Stimulated activated CD8-positive, alpha-beta memory T cell treated with anti-CD3 and anti-CD28 coated beads, Interleukin-2, amount 100 ng/mL, for 48 hours (primary cell): ENCODE results near the gene NIPAL4.
A peak's percentile ranks its signal among the peaks of the same experiment; 100 is the strongest.

Experiments
- DNase-seq, 2 donors: peaks; one replicate each; pipeline ENCODE4 v3.0.0-alpha.2; 2020; ENCODE audit warnings: low read depth in 2 of 2

NIPAL4 gene

DNA sequence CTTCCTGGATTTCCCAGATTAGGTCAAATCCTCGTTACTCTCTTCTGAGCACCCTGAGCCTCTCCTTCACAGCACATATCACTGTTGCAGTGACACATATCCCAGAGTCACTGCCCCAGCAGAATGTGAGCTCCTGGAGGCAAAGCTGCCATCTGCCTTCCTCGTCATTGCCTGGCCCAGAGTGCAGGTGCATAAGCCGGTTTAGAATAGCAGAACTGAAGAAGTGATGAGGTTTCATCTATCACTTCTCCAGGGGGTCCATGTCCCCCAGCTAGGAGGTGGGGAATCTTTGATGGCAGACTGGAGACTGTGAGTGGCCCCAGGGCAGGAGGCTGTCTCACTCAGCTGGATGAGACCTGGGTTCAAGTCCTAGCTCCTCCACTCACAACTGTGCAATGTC lies 25.8 kb downstream of the NIPAL4 start:
- no peak for DNase-seq

DNA sequence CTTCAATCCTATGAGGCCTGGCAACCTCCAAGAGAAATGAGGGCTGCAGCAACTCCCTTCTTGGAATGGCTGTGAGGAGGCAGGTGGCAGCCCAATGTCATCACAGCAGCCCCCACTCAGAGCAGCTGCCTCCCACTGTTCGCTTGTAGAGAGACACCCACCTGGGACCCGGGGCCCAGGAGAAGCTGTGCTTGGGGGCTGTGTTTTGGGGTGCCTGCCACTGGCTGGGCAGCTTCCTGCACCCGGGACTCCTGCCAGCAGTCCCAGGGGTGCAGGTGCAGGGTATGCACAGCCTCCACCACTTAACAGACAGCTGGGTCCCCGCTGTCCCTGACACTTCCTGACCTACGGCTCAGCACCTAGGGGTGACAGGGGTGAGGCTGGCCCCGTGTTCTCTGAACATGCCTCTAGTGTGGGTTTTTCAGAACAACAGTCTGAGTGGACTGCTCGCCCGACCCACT lies 26.2 kb downstream of the NIPAL4 start:
- DNase-seq = no peak

DNA sequence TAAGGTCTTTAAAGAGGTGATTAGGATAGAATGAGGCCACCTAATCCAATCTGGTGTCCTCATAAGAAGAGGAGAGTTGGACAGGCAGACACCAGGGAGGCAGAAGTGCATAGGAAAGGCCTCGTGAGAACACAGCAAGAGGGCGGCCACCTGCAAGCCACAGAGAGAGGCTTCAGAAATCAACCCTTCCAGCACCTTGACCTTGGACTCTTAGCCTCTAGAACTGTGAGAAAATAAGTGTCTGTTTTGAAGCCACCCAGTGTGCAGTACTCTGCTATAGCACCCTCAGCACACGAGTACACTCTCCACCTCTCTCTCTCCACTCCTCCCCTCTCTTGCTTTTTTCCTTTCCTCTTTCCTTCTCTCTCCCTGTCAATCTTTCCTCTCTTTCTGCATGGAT lies 26.8 kb downstream of the NIPAL4 start:
- DNase-seq = no peak

DNA sequence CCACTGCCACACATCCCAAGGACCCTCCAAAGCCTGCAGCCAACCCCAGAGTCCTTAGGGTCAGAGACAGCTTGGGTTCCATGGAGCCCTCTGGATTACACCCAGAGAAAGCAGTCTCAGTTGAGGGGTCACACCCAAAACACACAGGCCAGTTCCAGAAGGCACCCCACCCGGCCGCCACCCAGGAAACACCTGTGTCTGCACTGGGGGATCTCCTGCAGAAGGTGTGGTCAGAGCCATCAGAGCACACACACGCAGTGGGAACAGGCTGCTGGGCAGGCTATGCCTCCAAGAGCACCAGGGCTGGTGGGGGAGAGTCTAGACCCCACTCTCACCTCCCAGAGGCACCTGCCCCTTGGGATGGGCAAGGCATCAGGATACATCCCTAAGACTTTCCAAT lies 27.3 kb downstream of the NIPAL4 start:
- no peak for DNase-seq

DNA sequence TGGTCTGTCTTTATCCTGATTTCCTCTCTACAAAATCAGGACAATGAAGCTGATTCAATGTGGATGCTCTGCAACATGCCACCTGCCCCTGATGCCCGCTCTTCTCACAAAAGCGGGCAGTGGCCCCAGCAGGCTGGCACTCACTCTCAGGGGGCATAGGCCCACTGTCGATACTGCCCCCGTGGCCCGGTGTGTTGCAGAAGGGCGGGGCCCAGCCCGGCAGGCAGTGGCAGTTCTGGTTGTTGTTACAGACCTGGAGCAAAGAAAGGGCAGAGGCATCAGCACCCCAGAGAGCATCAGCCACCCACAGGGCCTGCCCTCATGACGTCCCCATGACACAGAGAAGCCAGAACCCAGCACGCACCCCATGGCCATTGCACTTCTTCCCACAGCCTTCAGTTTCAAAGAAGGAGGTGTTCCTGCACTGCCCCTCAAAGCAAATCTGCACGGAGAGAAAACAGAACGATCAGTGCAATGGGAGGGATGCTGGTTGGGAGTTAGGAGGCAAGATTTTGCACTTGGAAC lies 31.5 kb downstream of the NIPAL4 start:
- DNase-seq = no peak

DNA sequence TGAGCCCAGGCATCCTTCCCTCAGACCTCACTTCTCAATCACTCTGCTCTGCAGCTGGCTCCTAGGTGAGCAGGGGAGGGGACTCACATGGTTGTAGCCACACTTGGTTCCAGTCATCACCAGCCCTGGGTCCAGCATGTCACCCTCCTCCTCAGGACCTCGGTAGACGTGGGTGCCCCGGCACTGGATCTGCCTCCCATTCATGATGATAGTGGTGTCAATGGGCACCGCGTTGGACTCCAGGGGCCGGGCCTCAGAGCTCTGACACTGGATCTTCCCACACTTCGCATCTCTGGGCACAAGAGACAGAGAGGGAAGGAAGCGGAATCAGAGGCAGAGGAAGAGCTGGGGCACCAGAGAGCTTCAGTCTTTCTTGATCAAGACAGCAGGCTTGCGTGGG lies 32.9 kb downstream of the NIPAL4 start:
- DNase-seq = no peak

DNA sequence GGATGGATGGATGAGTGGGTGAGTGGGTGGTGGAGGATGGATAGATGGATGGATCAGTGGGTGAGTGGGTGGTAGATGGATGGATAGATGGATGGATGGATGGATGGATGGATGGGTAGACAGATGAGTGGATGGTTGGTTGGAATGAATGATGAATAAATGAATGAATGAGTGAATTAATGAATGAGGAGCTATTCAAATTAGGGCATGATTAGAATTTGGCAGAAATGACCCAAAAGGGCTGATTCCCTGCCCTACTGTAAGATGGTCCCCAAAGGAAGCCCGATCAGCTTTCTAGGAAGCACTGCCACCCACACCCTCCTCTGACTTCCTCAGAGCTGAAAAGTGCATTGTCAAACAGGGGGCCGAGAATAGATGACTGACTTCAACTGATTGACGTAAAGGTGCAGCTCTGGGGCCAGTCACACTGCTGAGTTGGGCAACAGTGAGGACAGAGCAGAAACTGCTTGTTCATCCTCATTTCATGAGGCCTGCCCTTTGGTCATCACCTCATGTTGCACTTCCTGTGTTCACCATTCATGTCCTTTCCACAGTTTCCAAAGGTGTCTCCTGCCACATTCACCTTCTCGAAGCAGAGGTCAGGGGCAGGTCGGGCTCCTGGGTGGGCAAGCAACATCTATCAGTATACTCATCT lies 34.3 kb downstream of the NIPAL4 start:
- no peak for DNase-seq

DNA sequence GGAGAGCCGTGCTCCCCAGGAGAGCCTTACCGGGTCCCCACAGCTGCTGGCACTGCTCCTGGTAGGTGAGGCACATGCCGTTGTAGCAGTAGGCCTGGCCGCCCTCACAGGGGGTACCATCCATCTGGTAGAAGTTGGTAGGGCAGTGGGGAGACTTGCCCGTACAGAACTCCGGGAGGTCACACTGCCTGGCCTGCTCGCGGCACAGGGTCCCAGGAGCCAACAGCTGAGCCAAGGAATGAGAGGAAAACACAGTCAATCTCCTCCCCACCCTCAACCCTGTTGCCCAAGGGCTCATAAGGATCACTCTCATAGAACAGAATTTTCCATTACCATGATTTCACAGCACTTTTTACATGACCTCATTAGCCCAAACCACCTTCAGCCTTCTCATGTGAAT lies 36.9 kb downstream of the NIPAL4 start:
- no peak for DNase-seq

DNA sequence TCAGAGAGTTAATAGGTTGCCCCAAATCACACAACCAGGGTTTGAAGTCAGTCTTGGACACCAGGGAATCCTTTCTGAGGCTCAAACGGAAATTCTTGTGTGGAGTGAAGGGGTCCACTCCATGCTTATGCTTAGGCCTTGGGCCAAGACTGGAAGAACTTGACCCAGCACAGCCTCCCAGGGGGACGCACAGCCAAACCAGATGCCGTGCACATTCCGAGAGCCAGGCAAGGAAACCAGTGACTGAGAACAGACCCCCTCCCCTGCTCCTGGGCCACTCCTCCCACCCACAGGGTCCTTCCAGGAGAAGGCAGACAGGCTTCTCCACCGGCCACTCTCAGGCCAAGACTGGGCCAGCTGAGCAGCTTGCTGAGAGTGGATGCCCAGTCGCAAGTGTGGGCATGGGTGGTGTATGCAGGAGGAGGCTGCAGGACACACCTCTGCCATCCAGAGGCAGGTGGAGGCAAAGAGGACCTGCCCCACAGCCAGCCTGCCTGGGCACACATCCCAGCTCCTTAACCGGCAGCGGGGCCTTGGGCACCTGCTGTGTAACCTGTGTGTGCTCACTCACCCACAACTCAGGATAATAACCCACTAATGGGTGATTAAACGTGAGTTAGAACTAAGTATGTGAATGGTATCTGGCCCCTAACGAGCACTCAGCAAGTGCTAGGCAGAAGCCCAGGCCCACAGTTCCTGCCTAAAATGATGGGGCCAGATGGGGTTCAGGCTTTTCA lies 38.0 kb downstream of the NIPAL4 start:
- DNase-seq = no peak

DNA sequence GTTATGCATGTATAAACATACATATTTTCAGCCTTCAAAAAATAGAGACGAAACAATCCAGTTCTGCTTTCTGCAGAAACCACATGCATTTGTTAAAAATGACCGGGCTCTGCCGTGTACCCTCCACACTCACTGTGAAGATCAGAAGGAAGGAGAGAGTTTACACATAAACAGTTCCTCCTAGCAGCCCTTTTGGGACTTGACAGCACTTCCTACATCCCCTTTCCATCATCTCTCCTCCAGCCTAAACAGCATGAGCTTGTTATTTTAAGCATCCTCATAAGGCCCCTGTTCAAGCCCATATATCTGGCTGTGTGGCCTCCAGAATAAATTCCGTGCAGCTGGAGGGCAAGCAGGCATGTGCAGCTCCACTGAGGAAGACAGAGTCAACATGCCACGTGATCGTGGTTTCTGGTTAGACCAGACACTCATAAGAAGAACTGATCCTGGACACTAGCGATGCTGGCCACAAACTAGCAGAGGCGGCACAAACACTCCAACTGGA lies 42.2 kb downstream of the NIPAL4 start:
- no peak for DNase-seq

DNA sequence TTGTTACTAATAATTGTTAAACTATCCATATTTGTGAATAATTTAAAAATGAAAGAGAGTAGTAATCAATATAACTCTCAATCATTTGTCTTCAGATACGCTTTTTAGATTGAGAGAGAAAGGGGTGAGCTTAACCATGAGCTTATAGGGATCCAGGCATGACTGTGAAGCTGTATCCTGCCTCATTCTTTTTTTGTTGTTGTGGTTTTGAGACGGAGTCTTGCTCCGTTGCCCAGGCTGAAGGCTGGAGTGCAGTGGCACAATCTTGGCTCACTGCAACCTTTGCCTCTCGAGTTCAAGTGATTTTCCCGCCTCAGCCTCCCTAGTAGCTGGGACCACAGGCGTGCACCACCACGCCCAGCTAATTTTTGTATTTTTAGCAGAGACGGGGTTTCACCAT lies 44.0 kb downstream of the NIPAL4 start:
- DNase-seq = no peak

DNA sequence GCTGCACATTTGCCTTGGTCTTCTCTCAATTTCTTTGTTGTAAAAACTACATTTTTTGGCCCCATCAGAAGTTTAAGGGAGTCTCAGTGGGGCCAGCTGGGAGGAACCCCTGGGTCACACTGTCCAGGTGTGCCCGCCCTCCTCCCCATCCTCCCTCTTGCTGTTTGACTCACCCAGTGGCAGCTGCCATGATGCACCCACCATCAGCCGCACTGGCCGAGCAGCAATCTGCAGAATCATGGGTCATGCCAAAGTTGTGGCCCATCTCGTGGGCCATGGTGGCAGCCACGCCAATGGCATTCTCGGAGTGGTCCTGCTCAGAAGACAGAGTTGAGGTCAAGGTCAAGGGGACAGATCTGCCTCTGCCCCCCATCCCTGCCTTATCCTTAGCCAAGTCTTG lies 45.5 kb downstream of the NIPAL4 start:
- DNase-seq = no peak

DNA sequence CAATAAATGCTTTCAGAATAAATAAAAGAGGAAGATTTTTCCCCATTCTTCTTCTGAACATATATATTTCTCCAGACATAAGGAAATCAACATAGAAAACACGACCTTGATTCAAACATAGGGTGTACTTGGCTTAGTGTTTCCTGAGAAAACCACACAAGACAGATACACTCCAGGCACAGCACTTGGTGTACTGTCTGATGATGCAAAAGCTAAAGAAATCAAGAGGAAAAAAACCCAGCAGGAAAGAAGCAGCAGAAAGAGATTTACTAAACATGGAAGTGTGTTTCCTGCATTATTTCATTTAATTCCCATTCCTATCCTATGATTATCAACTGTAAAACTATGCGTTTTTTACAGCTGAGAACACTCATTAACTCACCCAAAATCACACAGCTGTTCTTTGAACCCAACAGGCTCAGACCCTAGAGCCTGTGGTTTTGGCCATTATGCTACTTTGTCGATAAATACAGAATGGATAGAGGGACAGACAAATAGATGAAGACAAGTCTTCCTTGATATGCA lies 46.1 kb downstream of the NIPAL4 start:
- no peak for DNase-seq

DNA sequence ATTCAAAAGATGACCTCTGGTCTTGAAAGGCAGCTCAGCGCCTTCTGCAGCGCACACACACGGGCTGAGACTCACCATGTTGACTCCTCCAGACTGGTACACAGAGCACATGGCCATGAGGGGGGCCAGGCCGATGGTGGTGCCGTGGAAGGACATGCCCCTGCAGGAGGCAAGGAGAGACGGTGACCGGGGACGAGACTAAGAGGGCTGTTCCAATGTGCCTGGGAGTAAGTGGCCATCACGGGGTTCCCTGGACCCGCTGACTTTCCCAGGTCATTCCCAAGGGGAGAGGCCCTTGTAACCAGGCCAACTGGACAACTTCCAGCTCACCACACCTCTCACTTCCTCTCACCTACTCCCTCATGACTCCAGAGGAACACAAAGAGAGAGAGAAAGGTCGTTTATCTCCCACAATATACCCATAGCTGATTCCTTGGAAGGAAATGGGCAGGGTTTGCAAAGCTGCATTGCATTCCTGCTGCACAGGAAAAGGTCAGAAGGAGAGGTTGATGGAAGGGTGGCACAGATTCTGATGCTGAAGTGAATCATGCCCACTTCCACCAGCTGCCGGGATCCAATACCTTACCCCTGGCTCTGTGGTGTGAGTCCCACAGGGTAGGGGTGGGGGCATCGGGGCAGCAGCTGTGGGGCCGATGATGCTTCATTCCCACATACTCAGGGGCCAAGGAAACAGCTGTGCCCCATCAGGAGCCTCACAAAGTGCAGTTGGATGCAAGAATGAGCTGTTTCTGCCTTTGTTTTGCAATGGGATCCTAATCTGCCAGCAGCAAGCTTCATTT lies 47.2 kb downstream of the NIPAL4 start:
- DNase-seq = no peak

DNA sequence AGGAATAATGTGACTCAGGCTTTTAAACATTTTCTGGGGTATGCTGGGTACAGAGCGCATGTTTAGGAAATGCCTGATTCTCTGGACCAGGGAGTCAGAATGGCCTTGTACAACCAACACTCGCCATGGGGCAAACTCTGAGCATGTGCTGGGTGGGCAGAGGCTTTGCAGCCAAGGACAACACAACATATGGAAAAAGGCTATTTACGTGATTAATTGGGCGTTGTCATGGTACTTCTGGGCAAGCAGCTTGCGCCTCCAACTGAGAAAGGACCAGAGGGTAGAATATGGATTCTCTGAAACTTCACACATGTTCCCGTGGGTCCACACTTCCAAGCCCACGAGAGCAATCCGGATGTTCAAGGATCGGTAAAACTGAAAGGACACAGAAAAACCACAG lies 49.1 kb downstream of the NIPAL4 start:
- DNase-seq = no peak

DNA sequence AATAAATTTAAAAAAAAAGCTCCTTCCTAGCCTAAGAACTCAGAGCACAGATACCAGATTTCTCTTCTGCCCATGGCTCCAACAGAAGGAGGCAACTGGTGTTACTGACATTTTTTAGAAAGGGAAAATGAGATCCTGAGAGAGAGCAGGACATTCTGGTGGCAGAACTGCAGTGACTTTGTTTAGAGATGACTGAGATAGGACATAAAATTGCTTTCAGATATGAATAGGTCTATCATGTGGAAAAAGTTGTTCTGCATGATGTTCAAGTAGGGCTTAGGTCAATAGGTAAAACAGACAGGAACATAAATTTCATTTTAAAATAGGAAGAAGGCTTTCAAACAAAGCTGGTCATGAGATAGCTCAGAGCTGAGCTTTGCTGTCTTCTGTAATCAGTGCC lies 49.6 kb downstream of the NIPAL4 start:
- no peak for DNase-seq

DNA sequence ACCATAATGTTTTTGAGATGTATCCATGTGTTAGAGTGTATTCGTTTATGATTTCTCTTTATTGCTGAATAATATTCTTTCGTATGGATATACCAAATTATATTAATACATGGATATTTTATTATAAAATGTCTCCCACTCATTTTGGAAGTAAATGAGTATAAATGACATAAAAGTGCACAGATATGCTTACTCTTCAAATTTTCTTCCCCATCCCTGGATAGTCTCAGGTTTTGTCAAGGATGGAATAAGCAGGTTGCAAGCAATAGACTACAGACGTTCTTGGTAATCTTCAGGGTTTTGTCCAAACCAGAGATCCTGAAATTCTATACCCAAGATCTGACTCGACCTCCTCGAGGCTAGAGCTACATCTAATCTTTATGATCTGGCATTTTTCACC lies 50.7 kb downstream of the NIPAL4 start:
- DNase-seq = no peak

DNA sequence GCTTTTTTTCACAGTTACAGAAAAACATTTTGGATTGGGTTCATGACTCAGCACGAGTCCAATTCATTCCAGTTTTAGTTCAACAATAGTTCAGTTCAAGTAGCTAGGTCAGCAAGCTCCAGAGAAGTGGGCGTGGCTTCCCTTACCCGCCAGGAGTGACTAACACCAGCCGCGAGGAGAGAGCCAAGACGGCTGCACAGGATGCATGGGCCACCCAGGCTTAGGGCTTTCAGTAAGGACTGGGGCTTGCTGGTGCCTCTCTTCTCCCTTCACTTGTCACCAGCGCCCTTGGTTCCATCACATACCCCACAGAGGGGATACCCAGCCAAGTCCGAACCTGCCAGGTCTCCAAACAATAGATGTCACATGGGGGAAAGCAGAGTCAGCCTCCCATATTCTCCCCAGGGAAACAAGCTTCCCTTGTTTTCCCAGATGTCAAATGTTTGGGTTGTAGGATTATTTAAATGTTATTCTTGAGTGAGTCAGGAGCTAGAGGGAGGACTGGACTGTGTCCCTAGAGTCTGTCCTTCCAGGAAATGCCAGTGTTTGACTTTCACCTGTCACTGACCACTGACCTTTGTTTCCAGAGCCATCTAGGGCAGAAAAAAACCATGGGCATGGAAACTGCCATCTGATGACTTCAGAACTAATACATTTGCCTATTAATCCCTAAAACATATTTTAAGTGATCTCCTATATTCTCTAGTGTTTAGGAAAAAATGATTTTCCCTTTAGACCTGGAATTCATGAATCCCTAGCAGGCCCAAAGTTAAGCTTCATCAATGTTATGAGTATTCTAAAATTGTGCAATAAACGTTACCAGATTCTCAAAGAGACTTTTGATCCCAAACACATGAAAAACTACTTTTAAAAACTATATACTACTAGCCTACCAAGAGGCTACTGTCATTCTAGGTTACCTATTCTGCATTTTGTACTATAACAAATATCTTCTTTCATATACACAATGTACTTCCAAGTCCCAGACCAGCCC lies 51.9 kb downstream of the NIPAL4 start:
- peak in 1 of 2 donors; percentile 7 for DNase-seq

DNA sequence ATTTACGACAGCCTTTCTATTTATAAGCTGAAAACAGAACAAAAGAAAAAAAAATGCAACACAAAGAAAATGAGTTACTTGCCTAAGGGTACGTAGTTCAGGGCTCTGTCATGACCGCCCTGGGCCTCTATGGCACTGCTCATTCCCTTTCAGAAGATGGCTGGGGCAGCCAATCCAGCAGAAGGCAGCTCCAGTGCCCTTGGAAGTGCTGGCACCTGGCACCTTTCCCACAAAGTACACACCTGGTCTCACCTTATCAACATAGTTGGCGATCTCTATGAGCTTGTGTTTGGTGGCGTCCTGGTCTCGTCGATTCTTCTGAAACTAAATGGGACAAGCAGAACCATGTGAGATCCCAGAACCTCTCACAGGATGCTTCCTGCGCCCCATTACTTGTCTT lies 53.2 kb downstream of the NIPAL4 start:
- no peak for DNase-seq

DNA sequence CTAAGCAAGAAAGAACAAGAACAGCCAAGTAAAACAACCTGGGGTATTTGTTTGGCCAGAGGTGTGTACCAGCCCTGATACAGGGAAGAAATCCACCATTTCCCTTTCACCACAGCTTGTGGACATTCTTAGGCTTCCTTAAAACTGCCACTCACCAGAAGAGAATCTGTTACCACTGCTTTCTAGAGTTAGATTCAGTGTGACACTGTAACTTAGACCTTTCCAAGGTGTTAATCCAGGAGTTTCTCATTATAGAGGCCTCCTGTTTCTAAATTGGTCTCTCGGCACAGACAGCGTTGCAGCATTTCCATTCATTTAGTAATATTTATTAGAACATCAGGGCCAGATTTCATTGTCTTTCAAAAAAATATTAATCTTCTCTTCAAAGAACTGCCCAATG lies 55.0 kb downstream of the NIPAL4 start:
- DNase-seq = no peak

DNA sequence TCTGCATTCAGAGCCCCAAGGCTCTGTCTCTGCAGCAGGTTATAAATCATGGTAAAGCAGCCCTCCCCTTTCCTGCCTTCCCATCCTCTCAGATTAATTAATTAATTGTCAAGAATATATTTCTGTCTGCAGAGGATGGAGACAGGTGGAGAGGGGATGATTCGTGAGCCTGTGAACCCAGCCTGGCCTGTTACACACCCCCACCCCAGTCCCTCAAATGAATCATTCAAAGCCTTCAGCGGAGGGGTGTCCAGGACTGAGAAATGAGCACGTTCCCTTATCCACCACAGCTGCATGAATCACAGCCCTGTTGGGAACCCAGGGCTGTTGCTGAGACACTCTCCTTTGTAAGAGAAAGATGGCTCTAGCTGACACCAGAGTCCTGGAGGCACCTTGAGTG lies 56.0 kb downstream of the NIPAL4 start:
- peak in 1 of 2 donors; percentile 30 for DNase-seq
